Heart left ventricle (tissue), 16 donors: ENCODE results near the gene BICD1. TPM values are rescaled to one million over a fixed set of nuclear protein-coding genes. Genes with fewer than 3 reads are reported as not detected.

Source experiments
- ATAC-seq, 4 donors: fragments of 200-7000 bp; cut with Tn5 transposase; one replicate each; pipeline ENCODE4 v1.9.1; 2020 to 2022; ENCODE audit warnings: moderate library complexity in 4 of 4, mild to moderate bottlenecking in 3 of 4, moderate number of reproducible peaks in 1 of 4
- DNase-seq, 5 donors: peaks; one replicate each; pipeline ENCODE4 v3.0.0-alpha.2; 2020
- H3K27ac ChIP-seq, 12 donors: fragments of 200-600 bp; sonication (generic) in 4 of 12; one replicate each; pipeline versions ENCODE4 v1.5.0 to v1.8.0; 2016 to 2022; ENCODE audit warnings: mild to moderate bottlenecking in 2 of 12
- H3K27me3 ChIP-seq, 9 donors: fragments of 200-600 bp; sonication (generic) in 2 of 9; one replicate each; pipeline versions ENCODE4 v1.5.1 to v1.8.0; 2016 to 2022; ENCODE audit warnings: mild to moderate bottlenecking in 3 of 9
- H3K36me3 ChIP-seq, 9 donors: fragments of 200-600 bp; sonication (generic) in 2 of 9; one replicate each; pipeline versions ENCODE4 v1.5.0 to v1.8.0; 2018 to 2022; ENCODE audit warnings: mild to moderate bottlenecking in 2 of 9
- H3K4me1 ChIP-seq, 12 donors: fragments of 200-600 bp; sonication (generic) in 4 of 12; one replicate each; pipeline versions ENCODE4 v1.5.0 to v1.8.0; 2016 to 2022; ENCODE audit warnings: mild to moderate bottlenecking in 3 of 12
- H3K4me3 ChIP-seq, 12 donors: fragments of 200-600 bp; sonication (generic) in 4 of 12; one replicate each; pipeline versions ENCODE4 v1.5.0 to v1.8.0; 2017 to 2022; ENCODE audit warnings: mild to moderate bottlenecking in 9 of 12, moderate library complexity in 4 of 12
- H3K9me3 ChIP-seq, 12 donors: fragments of 200-600 bp; sonication (generic) in 4 of 12; one replicate each; pipeline versions ENCODE4 v1.5.0 to v1.8.0; 2016 to 2022; ENCODE audit warnings: mild to moderate bottlenecking in 1 of 12
- CTCF ChIP-seq, 12 donors: fragments of 200-600 bp; sonication (generic) in 4 of 12; IDR thresholded peaks; one replicate each; pipeline versions ENCODE4 v1.5.0 to v1.8.0; 2018 to 2022; ENCODE audit warnings: antibody characterized with exemption in 12 of 12, mild to moderate bottlenecking in 5 of 12
- POLR2A ChIP-seq, 2 donors: fragments of 450-650 bp; IDR thresholded peaks; one replicate each; pipeline ENCODE4 v1.6.1; 2017; ENCODE audit warnings: antibody characterized with exemption in 2 of 2, mild to moderate bottlenecking in 2 of 2, moderate library complexity in 2 of 2
- WGBS, 4 donors: extraction: QIAGEN DNeasy Blood & Tissue Kit in 2 of 4; methylation state at CpG; one replicate each; pipeline versions ENCODE4 v1.1.5 to v1.1.7; 2013 to 2018; 5-methylcytosine and 5-hydroxymethylcytosine counted together
- intact Hi-C, 10 donors: fragments of 100-400 bp; cut with DNase I; formaldehyde crosslinking; loops; one replicate each; pipeline versions ENCODE4 v1.11.1 to v1.14.2; 2022
- polyA plus RNA-seq, 2 donors: library from polyadenylated mRNA; stranded (reverse); fragments of 200-250 nt; gene quantifications; one replicate each; pipeline ENCODE4 v1.2.3, GENCODE V29; 2013
- total RNA-seq, 9 donors: library from RNA; depleted of rRNA in 2 of 9; stranded (reverse); fragments of >200 nt in 2 of 9; fragmentation: NEBNext Ultra II Directional in 3 of 9; extraction: Animal tissue kit (Norgen Biotek cat#: 25700) in 3 of 9; gene quantifications; one replicate each; pipeline versions ENCODE4 v1.1.0 to v1.2.4, GENCODE V29; 2016 to 2023
- donor health status: ischemic (EF 13 %, LVEDD 7.1; RV severe dilation, severe dysfunction).
- donor health status: healthy with polysubstance abuse.
- donor health status: DM: no; HTN: yes; CAD: no.
- donor health status: DM: no; HTN: no; CAD: no.
- donor health status: ischemic (EF 25% LVEDD 6.9; RV normal size, moderate dysfunction).
- donor health status: ischemic (EF 25% LVEDD 5.7; RV mildly dilated, moderate dysfunction).
- donor health status: healthy.
- donor health status: DM: yes; HTN: yes; CAD: no.
- donor health status: ischemic (EF 35%, LVEDD 5.7; RV mildly dilated, moderate dysfunction).
- donor health status: nonischemic (EF 11% LVEDD 7.7; RV severe dilation, severe dysfunction).
- donor health status: DM: yes; HTN: yes; CAD: no.
- donor health status: PGD.
- donor health status: ischemic (EF 29% LVEDD 5.4; RV normal size, mild dysfunction).
- donor health status: nonischemic (EF 23%, LVEDD 6.1; RV moderate dilation, normal function).

Gene BICD1
- total and polyA plus RNA-seq, 11 donors: 2.1 to 16.3 (median 7.0) TPM

GRCh38 chr12:32240831-32241230 lies 134.2 kb downstream of the BICD1 start:
- no peak for DNase-seq
- no peak for TF ChIP-seq POLR2A (IDR thresholded peaks at IDR 0.05)
- TF ChIP-seq CTCF (IDR thresholded peaks at IDR 0.05): no peak
- no peak for ATAC-seq
- no peak overlapping the region for H3K4me3 ChIP-seq
- H3K9me3 ChIP-seq: peaks cover 0 to 25% (median 9%) of the 10 kb centered on the region in 12 donors
- no peak overlapping the region for H3K27ac ChIP-seq
- intact Hi-C loops: no loop called here
- WGBS, 4 donors: 73 to 91% (median 80%) methylated on average over 4 of the region's 4 CpGs
- H3K27me3 ChIP-seq: no peaks in the 10 kb centered on the region
- H3K4me1 ChIP-seq: no peaks in the 10 kb centered on the region
- H3K36me3 ChIP-seq: peaks cover 0 to 9% (median 0%) of the 10 kb centered on the region in 9 donors

- WGBS, 4 donors: 82 to 89% (median 87%) methylated on average over 2 of the region's 2 CpGs
- intact Hi-C loops: no loop called here
Observed at GRCh38 chr12:32242641-32243040, 136.0 kb downstream of the BICD1 start.

GRCh38 chr12:32248441-32249140 lies 141.9 kb downstream of the BICD1 start:
- ATAC-seq (peak in 1 of 4 donors; percentile 29), DNase-seq (no peak)
- Histone ChIP-seq H3K27me3 (no peaks in the 10 kb centered on the region), H3K4me1 (no peaks in the 10 kb centered on the region), H3K4me3 (no peak overlapping the region), H3K36me3 (no peaks in the 10 kb centered on the region), H3K9me3 (peaks cover 0 to 7% (median 0%) of the 10 kb centered on the region in 12 donors), H3K27ac (no peak overlapping the region)
- WGBS, 4 donors: 95 to 98% (median 97%) methylated on average over 5 of the region's 5 CpGs
- TF ChIP-seq POLR2A (IDR thresholded peaks at IDR 0.05) (no peak), CTCF (IDR thresholded peaks at IDR 0.05) (no peak)
- intact Hi-C loops: no loop called here

More at GRCh38 chr12:32242641-32243040, 136.0 kb downstream of the BICD1 start:
- Histone ChIP-seq H3K9me3 (peaks cover 0 to 9% (median 1%) of the 10 kb centered on the region in 12 donors), H3K36me3 (peaks cover 0 to under 1% (median 0%) of the 10 kb centered on the region in 9 donors), H3K4me1 (no peaks in the 10 kb centered on the region), H3K4me3 (no peak overlapping the region), H3K27me3 (no peaks in the 10 kb centered on the region), H3K27ac (no peak overlapping the region)
- no peak for TF ChIP-seq CTCF (IDR thresholded peaks at IDR 0.05)
- ATAC-seq (no peak), DNase-seq (no peak)

- H3K4me3 ChIP-seq: no peak overlapping the region
- intact Hi-C loops: no loop called here
Observed at GRCh38 chr12:32249777-32250176, 143.1 kb downstream of the BICD1 start.

More at GRCh38 chr12:32249777-32250176, 143.1 kb downstream of the BICD1 start:
- Histone ChIP-seq H3K9me3 (peaks cover 0 to 7% (median 0%) of the 10 kb centered on the region in 12 donors), H3K27ac (no peak overlapping the region), H3K4me1 (no peaks in the 10 kb centered on the region), H3K36me3 (no peaks in the 10 kb centered on the region), H3K27me3 (no peaks in the 10 kb centered on the region)
- no peak for DNase-seq
- no peak for ATAC-seq
- 51 to 61% (median 57%) methylated on average over 2 of the region's 2 CpGs for WGBS, 4 donors
- TF ChIP-seq POLR2A (IDR thresholded peaks at IDR 0.05) (no peak), CTCF (IDR thresholded peaks at IDR 0.05) (no peak)
